ENCODE data around the gene GABRB1. TPM values are rescaled to one million over a fixed set of nuclear protein-coding genes. Genes with fewer than 3 reads are reported as not detected.

The GABRB1 gene
- polyA plus RNA-seq, 3 donors, result not detected

GRCh38 chr4:47203593-47203992, 172.2 kb downstream of the GABRB1 start:
- Mint-ChIP-seq H3K27ac (peak overlapping the region in 2 of 7 donors; percentile 7 to 64), H3K9me3 (peaks cover 0 to 5% (median 1%) of the 10 kb centered on the region in 7 donors), H3K4me1 (no peaks in the 10 kb centered on the region), H3K36me3 (no peaks in the 10 kb centered on the region), H3K4me3 (no peak overlapping the region), H3K27me3 (ENCODE audit: low read depth in 3 of 3) (peaks cover 0 to 8% (median 5%) of the 10 kb centered on the region in 3 donors)
- Histone ChIP-seq H3K9me3 (replicated peaks in 1 of 2; ENCODE audit: control insufficient read depth in 1 of 2, insufficient read depth in 1 of 2, low read length in 2 of 2) (no peaks in the 10 kb centered on the region), H3K79me2 (ENCODE audit: insufficient read depth, low read length) (no peaks in the 10 kb centered on the region), H2AFZ (ENCODE audit: insufficient read depth, low read depth, low read length, poor library complexity, severe bottlenecking) (no peak overlapping the region), H3K27ac (ENCODE audit: low read depth in 1 of 2, low read length in 2 of 2) (no peak overlapping the region), H3K4me2 (replicated peaks; ENCODE audit: extremely low read depth, low read length, poor library complexity, severe bottlenecking) (no peak overlapping the region), H3K36me3 (replicated peaks in 1 of 2; ENCODE audit: control insufficient read depth in 1 of 2, insufficient read depth in 2 of 2, low read length in 2 of 2) (no peaks in the 10 kb centered on the region), H3K27me3 (ENCODE audit: control insufficient read depth in 2 of 2, insufficient read depth in 2 of 2, low read length in 2 of 2) (no peaks in the 10 kb centered on the region), H3K4me3 (replicated peaks in 1 of 3; ENCODE audit: low read depth in 2 of 3, low read length in 3 of 3) (no peak overlapping the region), H4K20me1 (ENCODE audit: insufficient read depth, low read length) (no peaks in the 10 kb centered on the region), H3K9ac (ENCODE audit: insufficient read depth, low read length, poor library complexity, severe bottlenecking) (no peak overlapping the region), H3K4me1 (ENCODE audit: control insufficient read depth in 1 of 2, insufficient read depth in 2 of 2, low read length in 2 of 2) (no peaks in the 10 kb centered on the region)
- WGBS (ENCODE audit: insufficient coverage), result 82% methylated on average over 2 of the region's 2 CpGs
- DNase-seq, result no peak
- TF ChIP-seq, protein P1, sequence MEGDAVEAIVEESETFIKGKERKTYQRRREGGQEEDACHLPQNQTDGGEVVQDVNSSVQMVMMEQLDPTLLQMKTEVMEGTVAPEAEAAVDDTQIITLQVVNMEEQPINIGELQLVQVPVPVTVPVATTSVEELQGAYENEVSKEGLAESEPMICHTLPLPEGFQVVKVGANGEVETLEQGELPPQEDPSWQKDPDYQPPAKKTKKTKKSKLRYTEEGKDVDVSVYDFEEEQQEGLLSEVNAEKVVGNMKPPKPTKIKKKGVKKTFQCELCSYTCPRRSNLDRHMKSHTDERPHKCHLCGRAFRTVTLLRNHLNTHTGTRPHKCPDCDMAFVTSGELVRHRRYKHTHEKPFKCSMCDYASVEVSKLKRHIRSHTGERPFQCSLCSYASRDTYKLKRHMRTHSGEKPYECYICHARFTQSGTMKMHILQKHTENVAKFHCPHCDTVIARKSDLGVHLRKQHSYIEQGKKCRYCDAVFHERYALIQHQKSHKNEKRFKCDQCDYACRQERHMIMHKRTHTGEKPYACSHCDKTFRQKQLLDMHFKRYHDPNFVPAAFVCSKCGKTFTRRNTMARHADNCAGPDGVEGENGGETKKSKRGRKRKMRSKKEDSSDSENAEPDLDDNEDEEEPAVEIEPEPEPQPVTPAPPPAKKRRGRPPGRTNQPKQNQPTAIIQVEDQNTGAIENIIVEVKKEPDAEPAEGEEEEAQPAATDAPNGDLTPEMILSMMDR (IDR thresholded peaks at IDR 0.05), result no peak
- intact Hi-C loops (cut with micrococcal nuclease), result no loop called here

DNA sequence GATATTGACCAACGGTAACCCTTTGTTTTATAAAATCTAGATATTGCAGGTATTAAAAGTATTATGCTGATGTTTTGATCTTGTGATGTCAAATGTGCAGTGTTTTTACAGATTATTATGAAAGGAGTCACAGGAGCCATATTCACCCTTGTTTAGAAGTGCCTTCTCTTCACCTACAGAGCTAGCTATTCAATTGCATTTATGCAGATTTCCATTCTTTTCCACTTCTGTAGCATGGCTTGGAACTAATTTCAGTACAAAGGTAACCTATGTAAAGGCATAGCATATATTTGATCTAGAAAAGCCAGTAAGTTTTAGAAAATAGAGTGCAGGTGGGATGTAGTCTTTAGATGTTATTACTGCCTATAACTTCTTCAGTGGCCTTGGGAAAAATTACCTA, 176.2 kb downstream of the GABRB1 start:
- H3K4me3 Mint-ChIP-seq, result no peak overlapping the region
- Histone ChIP-seq H3K79me2 (ENCODE audit: insufficient read depth, low read length) (no peaks in the 10 kb centered on the region), H3K9ac (ENCODE audit: insufficient read depth, low read length, poor library complexity, severe bottlenecking) (no peak overlapping the region), H3K4me2 (replicated peaks; ENCODE audit: extremely low read depth, low read length, poor library complexity, severe bottlenecking) (no peak overlapping the region), H4K20me1 (ENCODE audit: insufficient read depth, low read length) (no peaks in the 10 kb centered on the region), H3K9me3 (replicated peaks in 1 of 2; ENCODE audit: control insufficient read depth in 1 of 2, insufficient read depth in 1 of 2, low read length in 2 of 2) (no peaks in the 10 kb centered on the region), H3K36me3 (replicated peaks in 1 of 2; ENCODE audit: control insufficient read depth in 1 of 2, insufficient read depth in 2 of 2, low read length in 2 of 2) (no peaks in the 10 kb centered on the region), H3K4me3 (replicated peaks in 1 of 3; ENCODE audit: low read depth in 2 of 3, low read length in 3 of 3) (no peak overlapping the region), H3K27me3 (ENCODE audit: control insufficient read depth in 2 of 2, insufficient read depth in 2 of 2, low read length in 2 of 2) (no peaks in the 10 kb centered on the region), H3K27ac (ENCODE audit: low read depth in 1 of 2, low read length in 2 of 2) (no peak overlapping the region), H3K4me1 (ENCODE audit: control insufficient read depth in 1 of 2, insufficient read depth in 2 of 2, low read length in 2 of 2) (no peaks in the 10 kb centered on the region), H2AFZ (ENCODE audit: insufficient read depth, low read depth, low read length, poor library complexity, severe bottlenecking) (no peak overlapping the region)
- H3K4me1 Mint-ChIP-seq, result no peaks in the 10 kb centered on the region
- H3K27me3 Mint-ChIP-seq (ENCODE audit: low read depth in 3 of 3), result peaks cover 0 to 12% (median 3%) of the 10 kb centered on the region in 3 donors
- TF ChIP-seq, protein P1 (IDR thresholded peaks at IDR 0.05), result no peak
- no CpG with 5 or more reads among the region's 1 CpG for WGBS (ENCODE audit: insufficient coverage)
- H3K27ac Mint-ChIP-seq, result no peak overlapping the region
- peaks cover 0 to 3% (median 0%) of the 10 kb centered on the region in 7 donors for H3K9me3 Mint-ChIP-seq
- DNase-seq, result no peak
- intact Hi-C loops (cut with micrococcal nuclease), result no loop called here
- no peaks in the 10 kb centered on the region for H3K36me3 Mint-ChIP-seq
